Measurements from ENCODE around the gene SENP7. TPM values are rescaled to one million over a fixed set of nuclear protein-coding genes. Genes with fewer than 3 reads are reported as not detected.

Gene SENP7
- total and polyA plus RNA-seq, 2 experiments from 2014 or later: 5.0 to 9.0 TPM

- Histone ChIP-seq H3K9me2 (ENCODE audit: insufficient read depth) (0 out of 2 replicates have a peak, but pooled peaks cover 6% of the 10 kb centered on the region), H4K20me1 (replicated peaks; ENCODE audit: insufficient read depth) (no peaks in the 10 kb centered on the region), H3K27ac (ENCODE audit: low read depth) (no peak overlapping the region), H3K4me1 (ENCODE audit: insufficient read depth) (no peaks in the 10 kb centered on the region), H3K27me3 (ENCODE audit: insufficient read depth) (no peaks in the 10 kb centered on the region), H2AFZ (no peak overlapping the region), H3F3A (replicated peaks; ENCODE audit: low read depth) (no peaks in the 10 kb centered on the region), H3K4me3 (no peak overlapping the region), H3K79me2 (replicated peaks; ENCODE audit: insufficient read depth) (no peaks in the 10 kb centered on the region), H3K4me2 (no peak overlapping the region), H3K36me3 (ENCODE audit: insufficient read depth) (no peaks in the 10 kb centered on the region)
- Mint-ChIP-seq H3K9me3 (peaks cover 39% of the 10 kb centered on the region), H3K4me3 (no peak overlapping the region), H3K36me3 (ENCODE audit: low read depth) (peaks cover 27% of the 10 kb centered on the region), H3K4me1 (peaks cover 4% of the 10 kb centered on the region), H3K27me3 (ENCODE audit: insufficient read depth, low read depth, poor library complexity) (peaks cover 5% of the 10 kb centered on the region), H3K27ac (no peak overlapping the region)
- DNase-seq (ENCODE audit: low spot score) (no peak), ATAC-seq (no peak)
- no peak for TF ChIP-seq NANOG (IDR thresholded peaks at IDR 0.05; ENCODE audit: borderline replicate concordance)
- TF ChIP-seq ZNF114 (CRISPR knock-in tag; IDR thresholded peaks at IDR 0.05): no peak
- TF ChIP-seq ZNF331 (CRISPR knock-in tag; IDR thresholded peaks at IDR 0.05; ENCODE audit: low read depth): no peak
- no peak for TF ChIP-seq JUNB (IDR thresholded peaks at IDR 0.05; ENCODE audit: unreplicated experiment)
- no peak for TF ChIP-seq ZNF462 (CRISPR knock-in tag; IDR thresholded peaks at IDR 0.05)
- no peak for TF ChIP-seq STAT1 (IDR thresholded peaks at IDR 0.05; ENCODE audit: unreplicated experiment)
- no peak for TF ChIP-seq REST (IDR thresholded peaks at IDR 0.05; ENCODE audit: unreplicated experiment)
- TF ChIP-seq CTCF (conservative IDR thresholded peaks at IDR 0.05; ENCODE audit: low read depth in 2 of 2): no peak
- TF ChIP-seq EZH2phosphoT487 (IDR thresholded peaks at IDR 0.05; ENCODE audit: unreplicated experiment): no peak
- TF ChIP-seq CREB1 (CRISPR knock-in tag; IDR thresholded peaks at IDR 0.05; ENCODE audit: low read depth): no peak
- no peak for TF ChIP-seq POLR2AphosphoS5 (IDR thresholded peaks at IDR 0.05; ENCODE audit: low read depth)
- no peak for TF ChIP-seq EZH2 (IDR thresholded peaks at IDR 0.05; ENCODE audit: low read depth, unreplicated experiment)
- no peak for TF ChIP-seq ETS1 (IDR thresholded peaks at IDR 0.05)
Observed at GRCh38 chr3:101549473-101549872, 36.5 kb upstream of the SENP7 start.
